ENCODE data around the gene ZNF506.
"Not testable (repeated sequence)": the region's sequence is repeated elsewhere in the genome, so short reads cannot be mapped to it uniquely, and the experiment has no call there.

The ZNF506 gene

GRCh38 chr19:19821366-19821951, at the start of gene ZNF506:
Gene ZNF506, minus strand, starts transcription at chr19:19821750. Its CDS starts 147 bp downstream, at chr19:19821603.
- DNase-seq (ENCODE audit: low spot score), result peak; percentile 85

- DNase-seq (ENCODE audit: low spot score), result not testable (repeated sequence)
Observed at GRCh38 chr19:19870086-19870485, 48.5 kb upstream of the ZNF506 start.

GRCh38 chr19:19866611-19867248, 45.2 kb upstream of the ZNF506 start:
- DNase-seq (ENCODE audit: low spot score), result peak; percentile 45

- DNase-seq (ENCODE audit: low spot score), result peak; percentile 93
Observed at GRCh38 chr19:19865750-19866610, 44.4 kb upstream of the ZNF506 start, which contains the start of gene ZNF253. Gene ZNF253, plus strand, starts transcription at chr19:19865882. Its CDS starts 115 bp downstream, at chr19:19865997.

GRCh38 chr19:19860756-19861390, 39.3 kb upstream of the ZNF506 start:
- DNase-seq (ENCODE audit: low spot score), result no peak

GRCh38 chr19:19858751-19859150, 37.2 kb upstream of the ZNF506 start:
- no peak for DNase-seq (ENCODE audit: low spot score)

GRCh38 chr19:19851740-19852139, 30.2 kb upstream of the ZNF506 start:
- not testable (repeated sequence) for DNase-seq (ENCODE audit: low spot score)

- no peak for DNase-seq (ENCODE audit: low spot score)
Observed at GRCh38 chr19:19849056-19849455, 27.5 kb upstream of the ZNF506 start.

- DNase-seq (ENCODE audit: low spot score), result no peak
Observed at GRCh38 chr19:19847781-19848180, 26.2 kb upstream of the ZNF506 start.

- DNase-seq (ENCODE audit: low spot score), result no peak
Observed at GRCh38 chr19:19835560-19836038, 14.0 kb upstream of the ZNF506 start.

- no peak for DNase-seq (ENCODE audit: low spot score)
Observed at GRCh38 chr19:19826875-19827274, 5.3 kb upstream of the ZNF506 start.

GRCh38 chr19:19823916-19824315, 2.4 kb upstream of the ZNF506 start:
- DNase-seq (ENCODE audit: low spot score), result no peak

GRCh38 chr19:19821976-19822375, 426 bp upstream of the ZNF506 start:
- not testable (repeated sequence) for DNase-seq (ENCODE audit: low spot score)

- no peak for DNase-seq (ENCODE audit: low spot score)
Observed at GRCh38 chr19:19820774-19821320, 703 bp downstream of the ZNF506 start.

GRCh38 chr19:19817357-19817756, 4.2 kb downstream of the ZNF506 start:
- DNase-seq (ENCODE audit: low spot score), result no peak

- DNase-seq (ENCODE audit: low spot score), result no peak
Observed at GRCh38 chr19:19816679-19817078, 4.9 kb downstream of the ZNF506 start.

GRCh38 chr19:19811999-19812398, 9.6 kb downstream of the ZNF506 start:
- not testable (repeated sequence) for DNase-seq (ENCODE audit: low spot score)

- no peak for DNase-seq (ENCODE audit: low spot score)
Observed at GRCh38 chr19:19805480-19805879, 16.1 kb downstream of the ZNF506 start.

GRCh38 chr19:19788015-19788414, 33.5 kb downstream of the ZNF506 start:
- DNase-seq (ENCODE audit: low spot score), result no peak

GRCh38 chr19:19785476-19785875, 36.1 kb downstream of the ZNF506 start:
- DNase-seq (ENCODE audit: low spot score), result not testable (repeated sequence)

GRCh38 chr19:19782783-19783182, 38.8 kb downstream of the ZNF506 start:
- no peak for DNase-seq (ENCODE audit: low spot score)

GRCh38 chr19:19781791-19782190, 39.8 kb downstream of the ZNF506 start:
- DNase-seq (ENCODE audit: low spot score), result not testable (repeated sequence)

Measured in D341Med (cell line).